RWPE2 (cell line): ENCODE data around the gene METTL15.
"Not testable (repeated sequence)": the region's sequence is repeated elsewhere in the genome, so short reads cannot be mapped to it uniquely, and the experiment has no call there.

Experiments
- ATAC-seq: fragments of 200-7000 bp; cut with Tn5 transposase; 3 replicates; pipeline ENCODE4 v1.9.1; 2021; ENCODE audit warnings: low read depth
- DNase-seq: peaks from one replicate; pipeline ENCODE4 v3.0.0-alpha.2; 2020; ENCODE audit warnings: low spot score
- H3K27ac ChIP-seq: fragments of 450-650 bp; 2 replicates; pipeline ENCODE4 v1.5.1; 2017; ENCODE audit warnings: mild to moderate bottlenecking; ENCODE audit not compliant: poor library complexity, severe bottlenecking
- H3K27me3 ChIP-seq: fragments of 250-450 bp; sonication (Bioruptor Pico); 2 replicates; pipeline ENCODE4 v1.5.1; 2021; ENCODE audit warnings: mild to moderate bottlenecking, moderate library complexity; ENCODE audit not compliant: insufficient read depth, poor library complexity, severe bottlenecking
- H3K36me3 ChIP-seq: fragments of 250-450 bp; sonication (Bioruptor Pico); 2 replicates; pipeline ENCODE4 v1.5.1; 2020; ENCODE audit warnings: low read depth, mild to moderate bottlenecking, moderate library complexity
- H3K4me1 ChIP-seq: fragments of 250-450 bp; sonication (Bioruptor Pico); 2 replicates; pipeline ENCODE4 v1.5.1; 2021; ENCODE audit warnings: mild to moderate bottlenecking, moderate library complexity; ENCODE audit not compliant: insufficient read depth, poor library complexity, severe bottlenecking
- H3K4me3 ChIP-seq: fragments of 250-450 bp; sonication (Bioruptor Pico); 2 replicates; pipeline ENCODE4 v1.5.1; 2021; ENCODE audit warnings: mild to moderate bottlenecking, moderate library complexity; ENCODE audit not compliant: severe bottlenecking
- H3K9me3 ChIP-seq: fragments of 250-450 bp; sonication (Bioruptor Pico); 2 replicates; pipeline ENCODE4 v1.5.1; 2021; ENCODE audit warnings: mild to moderate bottlenecking, moderate library complexity; ENCODE audit not compliant: severe bottlenecking
- CTCF ChIP-seq: fragments of 450-650 bp; IDR thresholded peaks from one replicate; pipeline ENCODE4 v1.5.1; 2017; ENCODE audit warnings: mild to moderate bottlenecking, moderate library complexity; ENCODE audit not compliant: poor library complexity, severe bottlenecking

The METTL15 gene

DNA sequence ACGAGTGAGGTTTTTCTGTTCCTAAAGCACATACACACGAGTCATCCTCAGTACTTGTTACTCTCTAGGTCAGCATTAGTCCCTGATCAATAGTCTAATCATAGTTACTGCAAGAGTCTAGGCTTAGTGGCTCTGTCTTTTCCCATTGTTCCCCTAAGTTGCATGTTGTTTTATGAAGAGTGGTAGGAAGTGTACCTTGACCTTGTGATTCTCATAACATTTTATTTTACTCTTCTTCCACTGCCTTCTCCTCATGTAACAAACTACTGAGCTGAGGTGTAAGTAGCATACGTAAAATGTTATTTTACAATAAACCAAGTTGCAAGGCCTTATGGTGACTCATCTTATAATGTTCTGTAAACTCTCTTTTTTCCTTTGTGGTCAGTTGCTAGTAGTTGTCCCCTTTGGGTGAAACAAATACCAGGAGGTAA lies 15.0 kb downstream of the METTL15 start:
- H3K27ac ChIP-seq, result peak overlapping the region; percentile 8
- H3K27me3 ChIP-seq, result no peaks in the 10 kb centered on the region
- peaks cover 15% of the 10 kb centered on the region for H3K4me1 ChIP-seq
- H3K9me3 ChIP-seq, result no peaks in the 10 kb centered on the region
- H3K4me3 ChIP-seq, result no peak overlapping the region
- ATAC-seq, result peak; percentile 38; the same call in 1 of the 3 replicates
- no peak for DNase-seq
- peaks cover 58% of the 10 kb centered on the region for H3K36me3 ChIP-seq
- TF ChIP-seq CTCF, result no peak

- peaks cover 4% of the 10 kb centered on the region for H3K9me3 ChIP-seq
- H3K4me1 ChIP-seq, result peaks cover 14% of the 10 kb centered on the region
- ATAC-seq (no peak), DNase-seq (no peak)
- H3K27me3 ChIP-seq, result no peaks in the 10 kb centered on the region
- no peak overlapping the region for H3K27ac ChIP-seq
- no peak for TF ChIP-seq CTCF
- H3K36me3 ChIP-seq, result peaks cover 26% of the 10 kb centered on the region
- no peak overlapping the region for H3K4me3 ChIP-seq
Observed at GRCh38 chr11:28132548-28132947, 24.4 kb downstream of the METTL15 start.

DNA sequence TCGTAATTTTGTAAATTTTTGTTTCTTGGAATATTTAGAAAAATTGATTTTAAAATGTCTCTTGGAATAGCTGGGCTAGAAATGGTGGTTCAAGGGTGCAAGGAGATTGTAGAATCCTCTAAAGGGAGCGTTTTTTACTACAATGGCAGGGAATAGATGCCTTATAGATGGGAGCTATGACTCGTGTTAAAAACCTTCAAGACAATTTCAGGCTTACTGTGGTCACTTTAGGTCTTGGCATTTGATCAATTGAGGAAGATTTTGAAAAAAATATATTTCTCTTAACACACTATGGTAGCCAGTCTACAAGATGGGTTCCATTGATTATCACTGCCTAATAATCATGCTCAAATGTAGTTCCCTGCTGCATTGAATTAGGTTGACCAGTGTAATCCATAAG lies 25.0 kb downstream of the METTL15 start:
- H3K36me3 ChIP-seq, result peaks cover 24% of the 10 kb centered on the region
- ATAC-seq (no peak), DNase-seq (no peak)
- H3K27me3 ChIP-seq, result no peaks in the 10 kb centered on the region
- peaks cover 4% of the 10 kb centered on the region for H3K9me3 ChIP-seq
- H3K4me3 ChIP-seq, result no peak overlapping the region
- H3K4me1 ChIP-seq, result peaks cover 14% of the 10 kb centered on the region
- no peak overlapping the region for H3K27ac ChIP-seq
- TF ChIP-seq CTCF, result no peak

GRCh38 chr11:28136157-28136556 lies 28.0 kb downstream of the METTL15 start:
- H3K27ac ChIP-seq, ATAC-seq, DNase-seq, H3K4me3 ChIP-seq, H3K27me3 ChIP-seq, H3K9me3 ChIP-seq: not testable (repeated sequence)
- H3K36me3 ChIP-seq, result peaks cover 28% of the 10 kb centered on the region
- H3K4me1 ChIP-seq, result peaks cover 32% of the 10 kb centered on the region

DNA sequence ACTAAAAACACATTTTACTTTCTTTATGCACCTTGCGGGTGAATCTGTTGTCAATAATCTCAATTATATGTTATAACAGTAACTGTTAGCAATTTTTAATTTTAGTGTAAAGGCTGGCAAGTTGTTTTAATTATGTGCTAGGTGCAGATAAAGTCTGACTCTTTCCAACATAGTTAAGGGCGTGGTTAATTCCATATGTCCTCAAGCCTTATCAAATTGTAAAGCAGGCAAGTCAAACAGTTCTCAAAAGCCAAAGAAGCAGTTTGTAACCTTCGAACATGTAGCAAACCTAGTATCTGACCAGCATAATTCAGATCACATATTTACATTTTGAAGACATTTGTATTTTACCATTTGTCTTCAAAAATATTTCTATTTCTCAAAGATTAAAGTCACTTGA lies 29.2 kb downstream of the METTL15 start:
- ATAC-seq, result no peak
- H3K36me3 ChIP-seq, result peaks cover 28% of the 10 kb centered on the region

More for the DNA sequence above, 29.2 kb downstream of the METTL15 start:
- peaks cover 30% of the 10 kb centered on the region for H3K4me1 ChIP-seq
- H3K27ac ChIP-seq, result no peak overlapping the region
- TF ChIP-seq CTCF, result no peak
- no peak for DNase-seq
- H3K9me3 ChIP-seq, result peaks cover 4% of the 10 kb centered on the region
- H3K4me3 ChIP-seq, result no peak overlapping the region
- no peaks in the 10 kb centered on the region for H3K27me3 ChIP-seq
